ENCODE measurements around the gene TBCK.

DNA sequence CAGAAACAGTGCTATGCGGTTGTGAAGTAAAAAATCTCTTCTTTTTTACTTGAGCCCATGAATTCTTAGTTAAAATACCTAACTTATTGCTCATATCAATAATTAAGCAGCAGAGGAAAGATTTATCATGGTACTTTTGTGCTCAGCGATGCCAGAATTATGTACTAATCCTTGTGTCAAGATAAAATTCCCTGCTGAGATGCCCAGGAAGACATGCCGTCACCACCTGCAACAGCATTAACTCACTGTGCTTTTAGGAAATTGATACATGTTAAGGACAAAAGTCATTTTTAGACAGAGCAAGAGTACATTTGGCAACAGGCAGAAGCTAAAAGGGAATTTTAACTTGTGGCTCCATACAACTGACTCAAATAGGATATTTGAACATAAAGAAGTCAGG, 281.8 kb downstream of the TBCK start:
- TF ChIP-seq EZH2 (IDR thresholded peaks at IDR 0.05; ENCODE audit: insufficient read depth, low read length) = no peak
- TF ChIP-seq, protein P1, sequence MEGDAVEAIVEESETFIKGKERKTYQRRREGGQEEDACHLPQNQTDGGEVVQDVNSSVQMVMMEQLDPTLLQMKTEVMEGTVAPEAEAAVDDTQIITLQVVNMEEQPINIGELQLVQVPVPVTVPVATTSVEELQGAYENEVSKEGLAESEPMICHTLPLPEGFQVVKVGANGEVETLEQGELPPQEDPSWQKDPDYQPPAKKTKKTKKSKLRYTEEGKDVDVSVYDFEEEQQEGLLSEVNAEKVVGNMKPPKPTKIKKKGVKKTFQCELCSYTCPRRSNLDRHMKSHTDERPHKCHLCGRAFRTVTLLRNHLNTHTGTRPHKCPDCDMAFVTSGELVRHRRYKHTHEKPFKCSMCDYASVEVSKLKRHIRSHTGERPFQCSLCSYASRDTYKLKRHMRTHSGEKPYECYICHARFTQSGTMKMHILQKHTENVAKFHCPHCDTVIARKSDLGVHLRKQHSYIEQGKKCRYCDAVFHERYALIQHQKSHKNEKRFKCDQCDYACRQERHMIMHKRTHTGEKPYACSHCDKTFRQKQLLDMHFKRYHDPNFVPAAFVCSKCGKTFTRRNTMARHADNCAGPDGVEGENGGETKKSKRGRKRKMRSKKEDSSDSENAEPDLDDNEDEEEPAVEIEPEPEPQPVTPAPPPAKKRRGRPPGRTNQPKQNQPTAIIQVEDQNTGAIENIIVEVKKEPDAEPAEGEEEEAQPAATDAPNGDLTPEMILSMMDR (IDR thresholded peaks at IDR 0.05; ENCODE audit: insufficient read depth, low read depth, low read length) = no peak

All from astrocyte (in vitro differentiated cells and primary cell).